ENCODE results near the gene HCN2.
"Not testable (repeated sequence)": the region's sequence is repeated elsewhere in the genome, so short reads cannot be mapped to it uniquely, and the experiment has no call there.

HCN2 gene

GRCh38 chr19:572140-572742, 17.4 kb upstream of the HCN2 start, which contains the start of gene BSG:
Gene BSG, plus strand, starts transcription at chr19:572596. Its CDS starts 39 bp downstream, at chr19:572635.
- peak; percentile 97 to 98 for DNase-seq

DNA sequence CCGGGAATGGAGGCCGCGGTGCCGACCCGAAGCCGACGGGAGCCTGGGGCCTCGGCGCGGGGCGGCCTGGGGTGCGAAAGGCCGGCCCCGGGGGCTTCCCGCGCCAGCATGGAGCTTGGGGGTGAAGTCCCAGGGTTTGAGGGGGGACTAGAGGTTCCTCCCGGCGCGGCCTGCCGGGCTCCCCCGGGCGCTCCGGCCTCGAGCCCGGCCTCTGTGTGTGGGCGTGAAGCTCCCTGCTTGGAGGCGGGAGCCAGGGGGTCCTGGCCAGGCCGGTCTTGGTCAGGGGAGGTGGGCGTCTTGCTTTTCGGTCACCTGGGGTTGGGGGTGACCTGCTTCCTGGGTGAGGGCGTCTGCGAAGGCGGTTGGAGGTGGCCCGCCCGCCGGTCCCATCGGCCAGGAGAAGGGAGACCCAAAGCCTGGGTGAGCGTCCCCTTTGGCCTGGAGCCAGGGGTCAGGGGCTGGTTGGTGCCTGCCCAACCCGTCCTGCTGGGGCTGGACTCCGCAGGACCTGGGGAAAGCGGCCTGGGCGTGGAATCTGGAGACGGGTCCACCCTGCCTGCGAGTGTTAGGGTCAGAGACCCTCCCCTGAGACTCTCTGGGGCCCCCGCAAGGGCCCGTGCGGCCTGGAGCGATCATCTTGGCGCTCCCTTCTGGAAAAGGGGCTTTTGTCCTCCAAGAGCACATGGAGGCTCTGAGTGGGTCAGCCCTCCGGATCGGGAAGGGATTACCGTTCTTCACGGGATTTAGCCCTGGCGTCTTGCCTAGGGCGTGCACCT, 16.8 kb upstream of the HCN2 start:
- no peak for DNase-seq

DNA sequence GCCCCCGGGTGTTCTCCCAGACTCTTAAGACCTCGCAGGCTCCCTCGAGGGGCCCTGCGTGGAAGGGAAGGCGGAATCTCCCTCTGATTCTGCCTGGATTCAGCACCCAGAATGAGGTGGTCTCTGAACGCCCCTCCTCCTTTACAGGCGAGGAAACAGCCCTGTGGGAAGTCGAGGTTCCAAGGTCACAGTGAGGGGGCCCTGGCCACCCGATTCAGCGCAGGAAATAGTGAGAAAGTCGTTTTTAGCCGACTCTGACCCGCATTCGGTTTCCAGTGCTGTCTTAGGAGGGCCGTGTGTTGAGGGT, 16.2 kb upstream of the HCN2 start:
- DNase-seq: no peak

GRCh38 chr19:574658-575526, 14.8 kb upstream of the HCN2 start:
- DNase-seq: no peak

DNA sequence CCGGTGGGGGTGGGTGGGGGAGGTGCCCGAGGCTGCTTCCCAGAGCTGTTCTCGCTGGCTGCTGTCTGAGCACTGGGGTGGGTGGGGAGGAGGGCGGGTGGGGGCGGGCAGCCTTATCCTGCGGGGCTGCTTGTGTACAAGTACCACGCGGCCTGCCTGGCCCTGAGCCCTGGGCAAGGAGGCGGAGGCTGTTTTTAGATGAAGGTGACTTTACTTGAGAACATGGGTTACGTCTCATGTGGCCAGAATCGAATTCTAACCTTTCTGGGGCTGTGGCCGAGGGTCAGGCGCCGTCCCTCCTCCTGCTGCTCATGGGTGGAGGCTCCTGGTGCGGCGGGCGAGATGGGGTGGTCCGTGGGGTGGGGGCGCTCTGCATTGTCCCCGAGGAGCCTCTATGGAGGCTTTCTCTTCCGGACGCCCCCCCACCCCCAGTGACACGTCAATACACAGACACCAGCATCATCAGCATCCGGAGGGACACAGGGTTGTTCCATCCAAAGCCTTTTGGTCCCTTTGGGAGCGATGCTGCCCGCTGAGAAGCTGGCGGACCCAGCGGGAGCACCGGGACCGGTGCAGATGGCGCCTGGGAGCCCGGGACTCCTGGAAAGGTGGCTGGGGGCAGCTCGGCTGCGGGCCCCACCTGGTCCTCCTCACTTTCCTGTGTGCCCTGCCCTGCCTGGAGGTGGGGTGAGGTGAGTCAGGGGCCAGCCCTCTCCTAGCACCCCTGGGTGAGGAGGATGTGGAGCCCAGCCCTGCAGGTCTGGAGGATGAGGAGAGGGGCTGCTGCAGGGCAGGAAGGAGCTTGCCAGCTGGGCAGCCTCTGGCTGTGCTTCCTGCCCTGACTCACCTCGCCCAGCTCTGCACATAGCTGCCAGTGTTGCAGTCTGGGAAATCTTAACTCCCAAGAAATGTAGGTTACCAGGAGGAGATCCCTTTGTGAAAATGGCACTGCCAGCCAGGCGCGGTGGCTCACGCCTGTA, 13.9 kb upstream of the HCN2 start:
- no peak for DNase-seq

- no peak for DNase-seq
Measured at GRCh38 chr19:576768-577438, 12.8 kb upstream of the HCN2 start.

GRCh38 chr19:577439-578392, 12.0 kb upstream of the HCN2 start:
- no peak for DNase-seq

- DNase-seq: no peak
Measured at GRCh38 chr19:579111-579841, 10.4 kb upstream of the HCN2 start.

DNA sequence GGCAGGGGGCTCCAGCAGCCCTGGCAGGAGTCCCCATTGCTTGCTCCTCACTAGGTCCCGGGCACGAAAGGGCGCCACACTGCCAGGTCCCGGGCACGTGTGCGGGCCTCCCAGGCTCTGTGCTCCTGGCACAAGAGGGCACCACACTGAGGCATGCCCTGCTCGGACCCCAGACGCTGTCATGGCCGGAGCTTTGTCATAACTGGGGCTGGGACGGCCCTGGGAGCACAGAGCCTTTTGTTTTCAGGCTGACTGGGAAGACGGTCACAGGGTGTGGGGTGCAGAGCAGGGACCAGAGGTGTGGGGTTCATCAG, 9.9 kb upstream of the HCN2 start:
- DNase-seq: no peak

DNA sequence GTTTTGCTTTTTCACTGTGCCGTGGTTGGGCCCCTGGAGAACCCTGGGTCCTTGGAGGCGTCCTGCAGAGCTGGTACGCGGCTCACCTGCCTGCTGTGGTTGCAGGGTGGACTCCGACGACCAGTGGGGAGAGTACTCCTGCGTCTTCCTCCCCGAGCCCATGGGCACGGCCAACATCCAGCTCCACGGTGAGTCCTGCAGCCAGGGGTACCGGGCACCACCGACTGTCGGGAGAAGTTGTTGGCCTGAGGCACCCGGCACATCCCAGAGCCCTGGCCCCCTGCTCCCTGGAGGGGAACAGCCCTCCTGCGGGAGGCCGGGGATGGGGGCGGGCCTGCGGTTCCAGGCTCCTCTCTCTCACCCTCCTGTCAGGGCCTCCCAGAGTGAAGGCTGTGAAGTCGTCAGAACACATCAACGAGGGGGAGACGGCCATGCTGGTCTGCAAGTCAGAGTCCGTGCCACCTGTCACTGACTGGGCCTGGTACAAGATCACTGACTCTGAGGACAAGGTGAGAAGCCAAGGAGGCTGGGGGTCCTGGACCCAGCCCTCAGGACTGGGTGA, 9.3 kb upstream of the HCN2 start:
- no peak for DNase-seq

DNA sequence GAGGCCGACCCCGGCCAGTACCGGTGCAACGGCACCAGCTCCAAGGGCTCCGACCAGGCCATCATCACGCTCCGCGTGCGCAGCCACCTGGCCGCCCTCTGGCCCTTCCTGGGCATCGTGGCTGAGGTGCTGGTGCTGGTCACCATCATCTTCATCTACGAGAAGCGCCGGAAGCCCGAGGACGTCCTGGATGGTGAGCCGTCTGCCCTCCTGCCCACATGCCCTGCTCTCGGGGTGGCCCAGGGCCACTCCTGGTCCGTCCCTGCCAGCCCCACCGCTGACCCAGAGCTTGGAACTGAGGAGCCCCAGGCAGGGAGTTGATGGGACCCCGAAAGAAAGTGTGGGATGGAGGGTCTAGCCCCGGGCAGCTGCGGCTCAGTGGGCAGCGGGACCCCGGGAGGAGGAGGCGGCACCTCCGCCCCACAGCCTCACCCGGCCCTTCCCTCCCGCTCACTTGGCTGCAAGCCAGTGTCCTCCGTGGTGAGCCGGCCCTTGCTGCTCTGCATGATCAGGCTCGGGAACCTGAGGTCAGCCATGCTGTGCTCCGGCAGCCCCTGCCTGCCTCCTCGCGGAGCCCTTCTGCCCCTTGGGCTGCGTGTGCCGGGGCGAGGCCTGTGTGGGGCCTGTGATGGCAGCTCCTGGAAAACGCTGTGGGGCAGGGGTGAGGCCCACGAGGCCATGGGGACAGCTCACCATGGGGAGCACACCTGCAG, 8.1 kb upstream of the HCN2 start:
- DNase-seq: no peak

DNA sequence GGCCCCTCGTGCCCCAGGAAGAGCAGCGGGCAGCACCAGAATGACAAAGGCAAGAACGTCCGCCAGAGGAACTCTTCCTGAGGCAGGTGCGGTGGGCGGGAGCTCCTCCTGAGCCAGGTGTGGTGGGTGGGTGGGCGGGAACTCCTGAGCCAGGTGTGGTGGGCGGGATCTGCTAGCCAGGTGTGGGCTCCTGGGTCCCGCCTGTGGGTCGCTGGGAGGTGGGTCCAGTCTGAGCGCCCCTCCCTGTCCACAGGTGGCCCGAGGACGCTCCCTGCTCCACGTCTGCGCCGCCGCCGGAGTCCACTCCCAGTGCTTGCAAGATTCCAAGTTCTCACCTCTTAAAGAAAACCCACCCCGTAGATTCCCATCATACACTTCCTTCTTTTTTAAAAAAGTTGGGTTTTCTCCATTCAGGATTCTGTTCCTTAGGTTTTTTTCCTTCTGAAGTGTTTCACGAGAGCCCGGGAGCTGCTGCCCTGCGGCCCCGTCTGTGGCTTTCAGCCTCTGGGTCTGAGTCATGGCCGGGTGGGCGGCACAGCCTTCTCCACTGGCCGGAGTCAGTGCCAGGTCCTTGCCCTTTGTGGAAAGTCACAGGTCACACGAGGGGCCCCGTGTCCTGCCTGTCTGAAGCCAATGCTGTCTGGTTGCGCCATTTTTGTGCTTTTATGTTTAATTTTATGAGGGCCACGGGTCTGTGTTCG, 7.0 kb upstream of the HCN2 start:
- DNase-seq: no peak

DNA sequence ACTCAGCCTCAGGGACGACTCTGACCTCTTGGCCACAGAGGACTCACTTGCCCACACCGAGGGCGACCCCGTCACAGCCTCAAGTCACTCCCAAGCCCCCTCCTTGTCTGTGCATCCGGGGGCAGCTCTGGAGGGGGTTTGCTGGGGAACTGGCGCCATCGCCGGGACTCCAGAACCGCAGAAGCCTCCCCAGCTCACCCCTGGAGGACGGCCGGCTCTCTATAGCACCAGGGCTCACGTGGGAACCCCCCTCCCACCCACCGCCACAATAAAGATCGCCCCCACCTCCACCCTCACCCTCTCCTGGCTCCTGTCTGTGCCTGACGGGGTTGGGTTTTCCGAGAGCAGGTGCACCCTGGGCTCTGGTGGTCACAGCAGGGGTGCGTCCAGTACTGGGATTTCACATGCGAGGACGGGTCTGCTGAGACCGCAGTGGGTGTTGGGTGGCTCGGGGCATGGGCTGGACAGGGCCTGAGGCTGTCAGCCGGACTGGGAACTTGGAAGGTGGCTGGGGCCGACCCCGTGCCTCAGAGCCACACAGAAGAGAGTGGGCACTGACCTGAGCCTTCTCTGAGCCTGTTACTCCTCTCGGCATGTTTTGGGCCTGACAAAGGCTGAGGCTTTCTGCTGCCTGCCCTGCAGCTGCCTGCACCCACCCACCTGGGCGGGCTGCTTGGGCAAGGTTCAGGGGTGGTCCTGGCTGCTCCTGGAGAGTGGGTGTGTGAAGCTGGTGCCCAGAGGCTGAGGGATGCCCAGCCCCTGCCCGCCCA, 6.3 kb upstream of the HCN2 start:
- no peak for DNase-seq

- no peak for DNase-seq
Measured at GRCh38 chr19:583968-584239, 5.8 kb upstream of the HCN2 start.

DNA sequence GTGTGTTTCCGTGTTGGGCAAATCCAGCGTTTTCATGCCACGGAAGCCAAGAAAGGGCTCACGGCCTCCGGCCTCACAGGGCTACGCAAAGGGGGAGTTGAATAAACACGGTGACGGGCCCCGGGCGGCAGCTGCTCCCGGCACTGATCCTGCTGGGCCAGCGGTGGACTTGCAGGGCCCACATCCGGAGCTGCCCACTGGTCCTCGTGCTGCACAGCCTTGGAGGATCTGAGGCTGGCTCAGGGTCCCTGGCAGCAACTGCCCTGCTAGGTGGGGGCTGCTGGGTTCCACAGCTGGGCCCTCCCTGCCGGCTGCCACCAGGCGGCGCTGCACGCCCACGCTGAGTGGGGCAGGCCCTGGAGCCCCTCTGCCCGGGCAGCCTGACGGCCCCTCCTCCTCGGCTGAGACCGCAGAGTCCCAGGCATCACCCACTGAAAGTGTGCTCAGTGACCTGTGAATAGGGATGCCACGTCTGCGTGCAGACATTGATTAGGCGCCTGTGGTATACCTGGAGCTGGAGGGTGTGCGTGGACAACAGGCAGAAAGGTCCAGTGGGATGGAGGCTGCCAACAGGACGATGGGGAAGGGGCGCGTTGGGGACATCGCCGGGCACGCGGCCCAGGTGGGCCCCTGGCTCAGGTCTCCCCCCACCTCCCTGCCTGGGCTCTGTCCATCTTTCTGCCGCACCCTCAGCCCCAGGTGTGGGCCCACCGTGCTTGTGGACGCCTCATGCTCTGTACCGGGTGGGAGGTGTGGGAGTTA, 5.3 kb upstream of the HCN2 start:
- peak; percentile 62 to 74 for DNase-seq

GRCh38 chr19:585146-585545, 4.5 kb upstream of the HCN2 start:
- DNase-seq: not testable (repeated sequence)

DNA sequence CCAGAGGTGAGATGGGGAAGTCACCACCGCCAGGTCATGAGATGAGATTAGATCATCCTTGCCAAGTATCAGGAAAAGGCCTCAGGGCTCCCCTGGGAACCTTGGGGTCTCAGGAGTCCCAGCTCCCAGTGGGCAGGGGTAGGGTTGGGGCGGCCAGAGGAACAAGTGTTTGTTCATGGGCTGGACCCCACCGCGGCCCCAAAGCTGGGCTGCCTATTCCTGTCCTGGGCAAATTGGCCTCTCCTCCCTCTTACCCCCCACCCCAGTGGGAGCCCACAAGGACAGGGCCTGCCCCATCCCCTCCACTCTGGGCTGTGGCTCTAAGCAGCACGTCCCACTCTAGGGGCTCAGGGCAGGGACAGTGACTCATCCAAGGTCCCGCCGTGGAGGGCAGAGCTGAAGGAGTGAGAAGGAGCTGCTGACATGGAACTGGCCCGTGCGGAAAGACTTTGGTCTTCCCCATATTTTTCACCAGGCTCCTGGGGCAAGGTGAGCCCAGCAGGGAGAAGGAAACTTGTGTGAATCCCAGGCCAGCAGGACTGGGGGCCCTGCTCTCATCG, 4.0 kb upstream of the HCN2 start:
- DNase-seq: no peak

Measured in CD4-positive, alpha-beta T cell treated with Interferon alpha-2 for 1 hour (primary cell).